Lower leg skin (tissue), 3 donors: ENCODE measurements around the gene RRP36.

ENCODE experiments used
- CTCF ChIP-seq, 3 donors: fragments of 450-650 bp; IDR thresholded peaks; one replicate each; pipeline ENCODE4 v1.5.1; 2016; ENCODE audit warnings: antibody characterized with exemption in 3 of 3, mild to moderate bottlenecking in 3 of 3, moderate library complexity in 2 of 3
- POLR2A ChIP-seq, 2 donors: fragments of 450-650 bp; IDR thresholded peaks; one replicate each; pipeline ENCODE4 v1.6.1; 2016 to 2017; ENCODE audit warnings: antibody characterized with exemption in 2 of 2, mild to moderate bottlenecking in 1 of 2, moderate library complexity in 1 of 2

GRCh38 chr6:43050981-43051380, 29.6 kb downstream of the RRP36 start:
- TF ChIP-seq CTCF (IDR thresholded peaks at IDR 0.05) (no peak), POLR2A (IDR thresholded peaks at IDR 0.05) (no peak)
